Measurements from ENCODE around the gene PRMT2. TPM values are rescaled to one million over a fixed set of nuclear protein-coding genes. Genes with fewer than 3 reads are reported as not detected.
A peak's percentile ranks its signal among the peaks of the same experiment; 100 is the strongest.

Gene PRMT2
- 100 to 1,000 TPM; 121 to 129 (median 125) TPM for polyA plus RNA-seq (ENCODE audit: insufficient read length in 4 of 4)

DNA sequence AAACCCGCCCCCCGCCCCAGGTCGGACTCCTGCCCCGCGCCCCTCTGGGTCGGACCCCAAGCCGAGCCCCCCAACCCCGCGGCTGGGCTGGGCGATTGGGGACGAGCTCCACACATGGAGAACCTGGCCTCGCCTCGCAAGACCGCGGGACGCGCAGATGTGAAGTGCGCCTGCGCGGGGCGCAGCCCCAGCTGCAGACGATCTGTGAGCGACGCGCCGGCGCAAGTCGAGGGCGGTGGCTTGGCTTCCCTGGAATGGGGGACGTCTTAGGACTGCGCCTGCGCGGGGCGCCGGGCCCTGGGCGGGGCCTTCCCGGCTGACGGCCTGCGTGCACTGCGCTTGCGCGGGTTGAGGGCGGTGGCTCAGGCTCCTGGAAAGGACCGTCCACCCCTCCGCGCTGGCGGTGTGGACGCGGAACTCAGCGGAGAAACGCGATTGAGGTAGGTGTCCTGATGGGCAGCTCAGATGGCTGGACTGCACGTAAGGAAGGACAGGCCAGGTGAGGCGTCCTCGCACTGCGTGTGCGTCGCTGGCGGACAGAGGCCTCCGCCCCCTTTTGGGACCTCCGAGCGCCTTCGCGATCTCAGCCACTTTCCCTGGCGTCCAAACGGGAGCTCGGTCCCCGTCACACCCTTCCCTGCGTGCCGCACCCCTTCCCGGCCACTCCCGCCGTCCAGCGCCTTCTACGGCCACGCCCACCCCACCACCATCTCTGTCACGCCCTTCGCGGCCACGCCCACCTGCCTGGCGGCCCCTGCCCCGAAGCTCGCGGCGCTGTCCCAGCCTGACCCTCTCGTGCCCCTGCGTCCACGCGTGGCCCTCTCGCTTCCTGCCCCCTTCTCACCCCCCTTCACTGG, at the start of gene PRMT2:
TSS of gene PRMT2 (plus strand) at position 351 of the 857 bp plus-strand sequence. CDS start 1,278 bp downstream, outside the sequence.
- DNase-seq (ENCODE audit: low read depth in 4 of 4, low spot score in 3 of 4) = peak; percentile 91 to 96 (median 94)

DNA sequence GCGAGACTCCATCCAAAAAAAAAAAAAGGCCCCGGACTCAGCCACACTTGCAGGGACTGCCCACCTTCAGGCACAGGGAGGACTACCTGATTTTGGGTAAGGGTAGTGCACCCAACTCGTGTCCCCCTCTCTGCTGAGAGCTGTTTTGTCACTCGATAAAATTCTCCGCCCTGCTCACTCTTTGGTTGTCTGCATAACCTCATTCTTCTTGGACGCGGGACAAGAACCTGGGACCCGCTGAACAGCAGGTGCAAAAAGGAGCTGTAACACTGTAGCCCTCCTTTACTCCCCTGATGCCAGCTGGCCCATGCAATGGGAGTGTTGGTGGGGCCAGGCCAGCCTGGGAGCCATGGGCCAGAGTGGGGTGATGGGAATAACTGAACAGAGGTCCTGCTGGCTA, 41.2 kb upstream of the PRMT2 start:
- DNase-seq (ENCODE audit: low read depth in 4 of 4, low spot score in 3 of 4) = no peak

DNA sequence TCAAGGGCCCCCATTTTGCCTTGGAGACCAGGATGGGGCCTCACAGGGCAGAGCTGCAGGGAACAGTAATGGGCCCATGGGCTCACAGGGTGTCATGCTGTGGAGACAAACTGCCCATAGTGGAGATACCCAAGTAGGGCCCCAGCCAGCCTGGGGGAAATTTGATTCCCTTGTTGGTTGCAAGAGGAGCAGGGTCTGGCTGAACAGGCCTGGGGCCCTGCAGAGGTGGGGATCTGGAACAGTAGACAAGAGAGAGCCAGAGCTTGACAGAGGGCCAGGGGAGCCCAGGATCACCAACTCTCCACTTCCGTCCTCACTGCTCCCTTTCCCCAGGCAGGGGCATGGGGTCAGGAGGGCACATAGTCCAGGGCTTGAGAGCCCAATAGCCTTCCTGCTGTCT, 39.3 kb upstream of the PRMT2 start:
- no peak for DNase-seq (ENCODE audit: low read depth in 4 of 4, low spot score in 3 of 4)

DNA sequence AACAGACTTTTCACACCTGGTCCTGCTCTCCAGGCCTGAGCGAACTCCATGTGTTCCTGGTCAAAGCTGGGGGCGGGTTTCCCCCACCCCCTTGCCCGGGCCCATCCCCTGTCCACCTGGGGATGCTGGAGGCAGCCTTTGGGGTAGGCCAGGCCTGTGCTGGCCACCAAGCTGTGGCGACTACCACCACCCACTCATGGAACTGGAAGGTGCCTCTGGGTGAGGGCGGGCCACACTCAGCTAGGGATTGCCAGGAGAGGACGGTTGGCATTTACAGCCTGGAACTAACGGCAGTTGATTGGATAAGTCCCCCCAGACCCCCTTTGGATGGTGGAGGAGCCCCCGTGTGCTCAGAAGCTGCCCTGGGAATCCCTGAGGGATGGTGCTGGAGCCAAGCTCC, 38.4 kb upstream of the PRMT2 start:
- DNase-seq (ENCODE audit: low read depth in 4 of 4, low spot score in 3 of 4) = no peak

DNA sequence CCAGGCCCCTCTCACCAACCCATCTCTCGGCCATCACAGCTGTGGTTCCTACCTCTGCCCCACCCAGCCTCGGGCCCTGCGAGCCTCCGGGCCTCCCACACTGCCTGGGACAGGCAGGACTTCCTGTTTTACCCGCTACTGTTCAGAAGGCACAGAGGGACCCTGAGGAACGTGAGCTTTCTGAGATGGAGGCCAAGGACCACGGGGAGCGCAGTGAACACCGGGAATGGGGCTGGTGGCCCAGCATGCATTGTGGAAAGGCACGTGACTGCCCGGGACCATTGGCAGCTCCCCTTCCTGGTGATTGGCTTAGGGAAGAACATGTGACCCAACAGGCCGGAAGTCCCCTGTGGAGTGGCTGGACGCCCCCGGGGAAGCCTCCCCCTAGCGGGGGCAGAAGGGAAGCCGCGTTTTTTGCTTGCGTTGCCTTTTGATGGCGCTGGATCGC, 37.6 kb upstream of the PRMT2 start:
- DNase-seq (ENCODE audit: low read depth in 4 of 4, low spot score in 3 of 4) = no peak

DNA sequence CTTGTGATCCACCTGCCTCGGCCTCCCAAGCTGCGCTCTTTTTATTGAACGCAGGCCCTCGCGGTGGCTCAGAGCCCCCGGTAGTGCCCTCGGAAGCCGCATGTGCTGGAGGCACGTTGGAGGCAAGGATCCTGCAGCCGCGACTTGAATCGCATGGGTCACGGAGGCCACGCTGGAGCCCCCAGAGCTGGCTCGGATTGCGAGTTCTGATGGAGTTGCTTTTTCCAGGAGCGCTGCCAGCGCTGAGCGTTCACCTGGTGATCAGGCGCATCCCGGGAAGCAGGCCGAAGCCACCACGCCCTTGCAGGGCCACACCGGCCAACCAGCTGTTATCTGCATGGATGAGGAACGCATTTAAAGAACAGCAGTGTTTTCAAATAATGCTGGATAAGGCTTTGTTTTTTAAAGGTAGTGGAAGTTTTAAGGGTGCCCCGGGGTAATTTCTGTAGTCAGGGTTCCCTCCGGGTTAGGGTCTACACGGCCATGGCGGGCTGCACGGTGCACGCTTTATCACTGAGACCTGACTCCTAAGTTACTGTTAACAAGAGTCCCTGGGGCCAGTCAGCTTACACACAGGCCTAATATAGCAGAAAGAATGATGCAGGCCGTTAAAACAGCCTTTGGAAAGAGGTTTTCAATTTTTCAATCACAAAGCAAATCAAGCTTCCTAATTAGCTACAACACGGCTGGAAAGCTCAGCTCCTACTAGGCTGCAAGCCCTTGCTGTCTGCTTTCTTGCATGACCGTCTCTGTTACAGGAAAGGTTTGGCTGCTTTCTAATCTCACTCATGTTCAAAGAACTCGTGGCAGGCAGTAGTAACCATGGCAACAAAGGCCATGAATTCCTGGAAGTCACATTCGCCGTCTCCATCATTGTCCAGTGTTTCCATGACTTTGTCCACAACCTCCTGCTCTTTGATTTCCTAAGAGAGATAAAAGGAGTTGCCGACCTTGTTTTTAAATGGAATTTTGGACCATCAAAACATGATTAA, 36.6 kb upstream of the PRMT2 start:
- DNase-seq (ENCODE audit: low read depth in 4 of 4, low spot score in 3 of 4) = peak; percentile 25 to 67 (median 38)

DNA sequence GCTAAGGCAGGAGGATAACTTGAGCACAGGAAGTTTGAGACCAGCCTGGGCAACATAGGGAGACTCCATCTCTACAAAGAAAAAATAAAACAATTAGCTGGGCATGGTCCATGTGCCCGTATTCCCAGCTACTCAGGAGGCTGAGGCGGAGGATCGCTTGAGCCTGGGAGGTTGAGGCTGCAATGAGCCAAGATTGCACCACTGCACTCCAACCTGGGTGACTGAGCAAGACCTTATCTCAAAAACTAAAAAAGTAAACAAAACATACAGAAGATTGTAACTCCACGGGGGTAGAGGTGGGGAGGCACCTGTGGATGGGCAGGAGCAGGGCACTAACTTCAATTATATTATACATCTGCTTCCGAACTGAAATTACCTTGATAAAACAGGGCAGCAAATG, 35.2 kb upstream of the PRMT2 start:
- DNase-seq (ENCODE audit: low read depth in 4 of 4, low spot score in 3 of 4) = no peak

DNA sequence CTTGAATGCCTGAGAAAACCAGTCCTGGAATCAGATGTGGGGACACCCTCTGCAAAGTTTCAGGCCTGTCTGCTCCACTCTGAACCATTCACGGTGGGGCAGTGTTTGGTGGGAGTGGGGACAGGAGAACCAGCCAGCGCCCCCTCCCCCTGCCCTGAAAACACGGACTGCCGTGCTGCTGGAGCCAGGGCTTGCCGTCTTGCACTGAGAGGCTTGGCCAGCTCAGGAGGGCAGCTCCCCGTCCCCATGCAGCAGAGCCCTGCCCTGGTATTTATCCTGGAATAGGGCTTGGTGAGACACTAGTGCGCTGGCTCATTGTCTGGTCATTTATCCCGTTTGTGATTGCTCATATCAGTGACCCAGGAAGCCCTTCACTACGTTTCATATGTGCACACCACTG, 34.5 kb upstream of the PRMT2 start:
- no peak for DNase-seq (ENCODE audit: low read depth in 4 of 4, low spot score in 3 of 4)

DNA sequence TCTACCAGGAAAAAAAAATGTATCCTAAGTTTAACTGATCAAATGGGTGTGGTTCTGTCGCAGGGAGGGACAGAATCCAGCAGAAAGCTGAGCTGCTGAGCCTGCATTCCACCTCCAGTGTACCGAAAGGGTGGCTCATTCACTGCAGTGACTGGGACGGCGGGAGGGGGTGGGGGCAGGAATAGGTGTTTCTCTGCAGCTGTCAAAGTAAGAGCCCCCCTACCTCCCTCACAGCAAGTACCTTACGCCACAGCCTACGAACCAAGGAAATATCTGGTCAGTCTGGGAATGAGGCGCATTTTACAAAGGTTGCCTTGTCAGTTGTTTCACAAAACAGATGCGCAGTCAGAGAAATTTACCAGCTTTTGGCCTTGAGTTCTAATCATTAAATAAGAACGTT, 32.2 kb upstream of the PRMT2 start:
- DNase-seq (ENCODE audit: low read depth in 4 of 4, low spot score in 3 of 4) = no peak

DNA sequence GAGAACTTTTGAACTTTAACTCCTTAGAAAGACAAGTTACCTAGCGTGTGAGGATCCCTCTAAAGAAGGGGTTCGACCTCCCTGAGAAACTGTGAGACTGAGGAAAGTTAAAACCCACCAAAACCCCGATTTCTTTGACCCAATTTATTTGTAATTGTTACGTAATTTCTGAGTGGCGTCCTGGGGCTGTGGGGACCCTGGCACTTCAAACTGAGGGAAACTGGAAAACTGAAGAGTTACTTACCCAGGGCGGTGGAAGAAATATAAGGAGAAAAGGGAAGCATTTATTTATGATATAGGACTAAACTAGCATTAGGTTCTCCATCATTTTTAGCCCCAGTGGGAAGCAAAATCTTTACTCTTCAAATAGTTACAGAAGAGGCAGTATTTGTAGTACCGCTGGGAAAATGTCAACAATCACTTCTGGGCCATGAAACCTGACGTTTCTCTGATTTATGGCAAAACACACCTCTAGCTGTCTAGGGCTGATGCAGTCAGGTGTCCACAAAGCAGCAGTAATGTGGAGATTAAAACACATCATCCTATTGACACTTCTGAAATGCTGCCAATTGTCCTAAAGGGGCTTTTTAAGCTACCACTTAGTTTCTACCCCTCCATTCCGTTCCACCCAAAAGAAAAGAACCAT, 31.0 kb upstream of the PRMT2 start:
- no peak for DNase-seq (ENCODE audit: low read depth in 4 of 4, low spot score in 3 of 4)

DNA sequence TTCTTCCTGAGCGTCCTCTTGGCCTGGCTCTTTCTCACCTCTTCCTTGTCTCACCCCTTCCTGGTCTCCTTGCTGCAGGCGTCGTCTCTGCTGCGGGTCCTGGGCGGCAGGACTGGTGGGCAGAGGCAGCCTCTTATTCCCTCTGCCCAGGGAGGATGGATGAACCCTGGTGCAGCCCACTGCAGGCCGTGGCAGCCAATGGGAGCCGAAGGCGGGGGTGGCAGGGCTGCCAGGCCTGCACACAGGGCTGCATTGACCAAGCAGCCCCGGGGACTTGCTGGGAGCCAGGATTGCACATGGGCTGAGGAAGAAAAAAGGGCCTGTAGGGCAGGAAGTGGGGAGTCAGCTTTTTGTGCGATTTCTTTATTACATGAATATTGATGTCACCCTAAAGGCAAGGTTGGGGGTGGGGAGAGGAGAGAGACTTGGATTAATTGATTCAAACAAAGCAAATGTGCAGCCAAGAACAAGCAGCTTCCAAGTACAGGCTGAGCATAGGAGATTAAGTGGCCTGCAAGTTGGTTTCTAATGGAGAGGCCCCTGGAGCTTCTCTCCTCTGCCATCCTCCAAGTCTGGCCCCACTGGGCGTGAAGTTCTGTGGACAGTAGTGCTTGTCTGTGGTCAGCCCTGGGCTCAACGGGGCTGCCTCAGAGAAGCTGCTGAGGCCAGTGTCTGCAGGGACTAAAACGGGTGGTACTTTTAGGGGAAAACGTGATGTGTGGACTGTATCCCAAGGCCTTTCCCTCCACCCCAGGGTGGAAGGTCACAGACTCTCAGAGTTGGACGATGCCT, 30.3 kb upstream of the PRMT2 start, which contains the start of gene S100B:
TSS of gene S100B (minus strand) at position 108 of the 792 bp plus-strand sequence. CDS start 2,667 bp downstream, outside the sequence.
- DNase-seq (ENCODE audit: low read depth in 4 of 4, low spot score in 3 of 4) = no peak

DNA sequence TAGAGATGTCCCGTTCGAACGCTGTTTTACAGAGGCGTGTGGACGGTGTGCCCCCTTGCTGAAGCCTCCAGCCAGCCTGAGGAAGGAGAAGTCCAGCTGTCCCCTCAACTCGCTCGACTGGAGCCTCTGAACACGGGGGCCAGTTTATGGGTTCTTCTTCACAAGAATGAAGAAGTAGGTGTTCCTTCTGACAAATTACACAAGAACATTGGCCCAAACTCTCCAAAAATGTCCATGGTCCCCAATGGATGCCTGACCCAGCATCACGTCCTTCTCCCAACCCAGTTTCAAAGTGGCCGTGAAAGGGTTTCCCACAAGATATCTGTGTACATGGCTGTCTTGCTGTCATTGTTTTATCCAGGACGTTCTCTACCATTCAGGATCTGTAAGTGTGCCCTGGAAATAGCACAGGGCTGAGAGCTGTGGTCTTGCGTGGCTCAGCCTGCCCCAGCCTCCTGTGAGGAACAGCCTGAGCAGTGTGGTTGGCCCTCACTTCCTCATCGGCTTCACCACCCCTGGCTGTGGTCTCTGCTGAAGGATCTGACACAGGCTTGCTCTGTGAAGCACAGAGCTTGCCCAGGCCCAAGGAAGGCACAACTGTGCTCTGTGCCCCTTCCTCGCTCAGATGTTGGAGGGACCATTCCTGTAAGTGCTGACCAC, 29.6 kb upstream of the PRMT2 start:
- no peak for DNase-seq (ENCODE audit: low read depth in 4 of 4, low spot score in 3 of 4)

DNA sequence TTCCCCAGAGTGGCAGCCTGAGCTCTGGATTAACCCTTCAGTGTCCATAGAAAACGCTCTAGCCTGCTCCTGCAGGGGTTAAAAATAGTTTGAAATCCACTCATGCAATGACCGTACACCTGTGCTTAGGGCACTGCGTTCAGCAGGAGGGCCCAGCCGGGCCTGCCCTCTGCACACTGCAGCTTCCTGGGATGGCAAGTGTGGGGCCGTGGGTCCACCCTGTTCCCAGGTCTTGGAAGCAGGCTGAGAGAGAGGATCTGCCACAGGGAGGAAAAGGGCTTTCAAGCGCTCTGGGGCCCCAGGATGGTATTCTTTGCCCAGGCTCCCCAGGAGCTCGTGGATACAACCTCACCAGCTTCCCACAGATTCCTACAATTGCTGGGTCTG, 29.1 kb upstream of the PRMT2 start:
- no peak for DNase-seq (ENCODE audit: low read depth in 4 of 4, low spot score in 3 of 4)

DNA sequence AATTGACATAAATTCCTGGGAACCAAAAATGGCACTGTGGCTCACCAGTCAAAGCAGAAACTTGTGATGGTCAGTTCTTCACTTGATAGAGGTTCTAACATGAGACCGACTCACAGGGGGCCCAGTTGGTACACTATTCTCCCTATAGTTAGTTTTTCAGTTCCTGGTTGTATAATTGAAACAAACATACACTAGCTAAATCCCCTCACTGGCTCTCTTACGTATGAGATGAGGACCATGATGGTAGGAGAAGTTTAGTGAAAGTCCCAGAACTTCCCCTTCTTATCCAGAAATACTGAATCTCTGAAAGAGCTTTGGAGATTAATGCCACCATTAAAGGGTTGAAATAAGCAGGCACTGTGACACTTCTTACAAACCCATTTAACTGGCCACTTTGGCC, 27.8 kb upstream of the PRMT2 start:
- no peak for DNase-seq (ENCODE audit: low read depth in 4 of 4, low spot score in 3 of 4)

DNA sequence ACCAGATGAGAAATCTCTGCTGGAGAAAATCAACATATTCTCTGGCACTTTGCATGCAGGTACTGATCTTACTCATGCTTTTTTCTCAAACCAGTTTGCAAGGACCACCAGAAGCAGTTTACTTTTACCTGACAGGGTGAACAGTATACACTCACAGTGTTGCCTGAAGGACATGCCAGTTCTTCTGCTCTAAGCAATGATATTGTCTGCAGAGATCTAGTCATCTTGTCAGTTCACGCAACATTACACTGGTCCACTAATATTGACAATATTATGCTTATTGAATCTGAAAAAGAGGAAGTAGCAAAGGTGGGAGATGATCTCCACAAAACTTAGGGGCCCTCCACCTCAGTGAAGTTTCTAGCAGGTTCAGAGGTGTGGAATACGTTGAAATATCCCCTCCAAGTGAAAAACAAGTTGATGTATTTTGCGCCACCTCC, 26.8 kb upstream of the PRMT2 start:
- DNase-seq (ENCODE audit: low read depth in 4 of 4, low spot score in 3 of 4) = no peak

DNA sequence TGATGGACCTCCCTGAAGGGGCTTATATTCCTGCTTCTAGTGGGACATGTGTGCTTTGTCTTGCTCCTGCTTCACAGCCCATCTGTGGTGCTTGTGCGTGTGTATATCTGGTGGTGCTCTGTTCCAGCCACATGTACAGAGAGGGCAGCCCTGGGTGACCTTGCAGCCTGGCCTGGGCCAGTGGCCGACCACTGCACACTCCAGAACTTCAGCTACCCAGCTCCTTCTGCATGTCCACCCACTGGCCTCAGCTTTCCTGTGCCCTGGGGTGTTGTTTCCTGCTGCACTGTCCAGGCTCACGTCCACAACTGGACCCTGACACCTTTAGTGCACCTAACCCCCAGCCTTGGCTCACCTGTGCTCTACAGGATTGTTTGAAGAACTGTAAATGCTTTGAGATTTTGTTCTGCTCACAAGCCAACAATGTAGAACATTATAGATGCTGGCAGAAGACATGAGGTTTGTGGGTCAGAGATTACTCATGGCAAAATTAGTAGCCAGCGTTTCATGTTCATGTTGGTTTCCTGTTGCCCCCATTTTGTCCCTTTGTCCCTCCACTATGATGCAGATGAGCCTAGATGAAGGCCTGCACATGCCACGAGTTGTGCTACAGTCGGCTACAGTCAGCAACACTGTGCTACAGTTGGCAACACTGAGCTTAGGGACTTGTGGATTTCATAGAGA, 25.3 kb upstream of the PRMT2 start:
- DNase-seq (ENCODE audit: low read depth in 4 of 4, low spot score in 3 of 4) = no peak

DNA sequence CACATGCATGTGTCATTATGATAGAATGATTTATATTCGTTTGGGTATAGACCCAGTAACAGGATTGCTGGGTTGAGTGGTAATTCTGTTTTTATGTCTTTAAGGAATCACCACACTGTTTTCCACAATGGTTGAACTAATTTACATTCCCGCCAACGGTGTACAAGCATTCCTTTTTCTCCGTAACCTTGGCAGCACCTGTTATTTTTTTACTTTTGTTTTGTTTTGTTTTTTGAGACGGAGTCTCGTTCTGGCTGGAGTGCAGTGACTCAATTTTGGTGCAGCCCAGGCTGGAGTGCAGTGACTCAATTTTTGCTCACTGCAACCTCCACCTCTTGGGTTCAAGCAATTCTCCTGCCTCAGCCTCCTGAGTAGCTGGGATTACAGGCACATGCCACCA, 22.1 kb upstream of the PRMT2 start:
- no peak for DNase-seq (ENCODE audit: low read depth in 4 of 4, low spot score in 3 of 4)

DNA sequence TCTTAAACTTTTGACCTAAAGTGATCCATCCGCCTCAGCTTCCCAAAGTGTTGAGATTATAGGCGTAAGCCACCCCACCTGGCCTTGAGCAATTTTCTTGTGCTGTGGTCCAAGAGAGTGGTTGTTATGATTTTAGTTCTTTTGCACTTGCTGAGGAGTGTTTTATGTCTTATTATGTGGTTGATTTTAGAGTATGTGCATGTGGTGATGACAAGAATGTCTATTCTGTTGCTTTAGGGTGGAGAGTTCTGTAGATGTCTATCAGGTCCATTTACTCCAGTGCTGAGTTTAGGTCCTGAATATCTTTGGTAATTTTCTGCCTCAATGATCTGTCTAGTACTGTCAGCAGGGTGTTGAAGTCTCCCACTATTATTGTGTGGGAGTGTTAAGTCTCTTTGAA, 19.4 kb upstream of the PRMT2 start:
- DNase-seq (ENCODE audit: low read depth in 4 of 4, low spot score in 3 of 4) = no peak

DNA sequence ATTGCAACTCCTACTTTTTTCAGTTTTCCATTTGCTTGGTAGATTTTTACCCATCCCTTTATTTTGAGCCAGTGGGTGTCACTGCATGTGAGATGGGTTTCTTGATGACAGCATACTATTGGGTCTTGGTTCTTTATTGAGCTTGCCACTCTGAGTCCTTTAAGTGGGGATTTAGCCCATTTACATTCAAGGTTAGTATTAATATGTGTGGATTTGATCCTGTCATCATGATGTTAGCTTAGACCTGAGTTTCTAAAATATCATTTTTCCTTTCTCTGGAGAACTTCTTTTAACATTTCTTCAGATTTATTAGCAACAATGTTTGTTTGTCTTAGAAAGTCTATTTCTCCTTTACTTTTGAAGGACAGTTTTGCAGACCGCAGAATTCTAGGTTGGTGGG, 18.8 kb upstream of the PRMT2 start:
- no peak for DNase-seq (ENCODE audit: low read depth in 4 of 4, low spot score in 3 of 4)
